Naive thymus-derived CD8-positive, alpha-beta T cell (primary cell): ENCODE data around the gene IGFL1. TPM values are rescaled to one million over a fixed set of nuclear protein-coding genes. Genes with fewer than 3 reads are reported as not detected.
"Not testable (repeated sequence)": the region's sequence is repeated elsewhere in the genome, so short reads cannot be mapped to it uniquely, and the experiment has no call there.

Experiments
- ATAC-seq, 2 donors: fragments of 150-1000 bp; cut with Tn5 transposase in 1 of 2; sonication (Bioruptor Pico), chemical (Tn5 transposase) in 1 of 2; 1 replicate in 1 of 2; 2 replicates in 1 of 2; pipeline ENCODE4 v1.10.0; 2021; ENCODE audit warnings: mild to moderate bottlenecking in 2 of 2, moderate library complexity in 2 of 2
- POLR2A ChIA-PET: fragments of 350-600 bp; sonication (Branson Sonifier 250); formaldehyde crosslinking; loops from one replicate; lab custom pipeline; 2021; ENCODE audit warnings: antibody characterized with exemption; lab: Charles Lee
- DNase-seq, 10 donors: peaks; one replicate each; pipeline versions ENCODE4 v3.0.0 to v3.0.0-alpha.2; 2020 to 2022
- H3K27ac Mint-ChIP-seq, 10 donors: one replicate each; pipeline ENCODE4 v1.8.0; 2020 to 2022; ENCODE audit warnings: mild to moderate bottlenecking in 10 of 10, mixed read lengths in 10 of 10, moderate library complexity in 4 of 10, inconsistent platforms in 1 of 10
- H3K27me3 Mint-ChIP-seq, 5 donors: one replicate each; pipeline ENCODE4 v1.8.0; 2021 to 2022; ENCODE audit warnings: mixed read lengths in 5 of 5
- H3K36me3 Mint-ChIP-seq, 3 donors: one replicate each; pipeline ENCODE4 v1.8.0; 2020 to 2022; ENCODE audit warnings: mixed read lengths in 3 of 3, mild to moderate bottlenecking in 2 of 3, inconsistent platforms in 1 of 3
- H3K4me1 Mint-ChIP-seq, 4 donors: one replicate each; pipeline ENCODE4 v1.8.0; 2021 to 2022; ENCODE audit warnings: mixed read lengths in 4 of 4
- H3K4me3 Mint-ChIP-seq, 10 donors: one replicate each; pipeline ENCODE4 v1.8.0; 2020 to 2022; ENCODE audit warnings: mild to moderate bottlenecking in 10 of 10, mixed read lengths in 10 of 10, moderate library complexity in 6 of 10, inconsistent platforms in 1 of 10
- H3K9me3 Mint-ChIP-seq, 9 donors: one replicate each; pipeline ENCODE4 v1.8.0; 2020 to 2022; ENCODE audit warnings: mixed read lengths in 9 of 9, mild to moderate bottlenecking in 3 of 9, inconsistent platforms in 1 of 9, moderate library complexity in 1 of 9
- polyA plus RNA-seq, 3 donors: library from polyadenylated mRNA; unstranded; fragments of 300-500 nt; fragmentation: Illumina TruSeq; gene quantifications; one replicate each; pipeline ENCODE4 v1.2.3, GENCODE V29; 2021
- total RNA-seq, 8 experiments: library from RNA in 2 of 8; stranded (reverse) in 2 of 8; gene quantifications; one replicate each; pipeline ENCODE4 v1.2.3 and lab custom pipeline; 2021 to 2026

The IGFL1 gene
- total and polyA plus RNA-seq, 5 experiments from 2014 or later = not detected

DNA sequence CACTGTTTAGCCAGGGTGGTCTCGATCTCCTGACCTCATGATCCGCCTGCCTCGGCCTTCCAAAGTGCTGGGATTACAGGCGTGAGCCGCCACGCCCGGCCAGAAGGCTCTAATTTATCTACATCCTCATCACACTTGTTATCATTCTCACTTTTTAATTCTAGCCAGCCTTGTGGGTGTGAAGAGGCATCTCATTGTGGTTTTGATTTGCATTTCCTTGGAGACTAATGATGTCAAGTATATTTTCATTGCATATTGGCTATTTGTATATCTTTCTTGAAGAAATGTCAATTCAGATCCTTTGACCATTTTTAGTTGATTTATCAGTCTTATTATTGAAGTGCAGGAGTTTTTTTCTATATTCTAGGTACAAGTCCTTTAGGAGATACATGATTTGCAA, 39.6 kb downstream of the IGFL1 start:
- Mint-ChIP-seq H3K27me3 (peaks cover 23 to 58% (median 53%) of the 10 kb centered on the region in 5 donors), H3K4me3 (no peak overlapping the region), H3K4me1 (peaks cover 0 to 9% (median 4%) of the 10 kb centered on the region in 4 donors), H3K9me3 (no peaks in the 10 kb centered on the region), H3K36me3 (no peaks in the 10 kb centered on the region), H3K27ac (no peak overlapping the region)
- no peak for ATAC-seq
- DNase-seq = peak in 1 of 10 donors; percentile 23
- POLR2A ChIA-PET = no interaction called here

DNA sequence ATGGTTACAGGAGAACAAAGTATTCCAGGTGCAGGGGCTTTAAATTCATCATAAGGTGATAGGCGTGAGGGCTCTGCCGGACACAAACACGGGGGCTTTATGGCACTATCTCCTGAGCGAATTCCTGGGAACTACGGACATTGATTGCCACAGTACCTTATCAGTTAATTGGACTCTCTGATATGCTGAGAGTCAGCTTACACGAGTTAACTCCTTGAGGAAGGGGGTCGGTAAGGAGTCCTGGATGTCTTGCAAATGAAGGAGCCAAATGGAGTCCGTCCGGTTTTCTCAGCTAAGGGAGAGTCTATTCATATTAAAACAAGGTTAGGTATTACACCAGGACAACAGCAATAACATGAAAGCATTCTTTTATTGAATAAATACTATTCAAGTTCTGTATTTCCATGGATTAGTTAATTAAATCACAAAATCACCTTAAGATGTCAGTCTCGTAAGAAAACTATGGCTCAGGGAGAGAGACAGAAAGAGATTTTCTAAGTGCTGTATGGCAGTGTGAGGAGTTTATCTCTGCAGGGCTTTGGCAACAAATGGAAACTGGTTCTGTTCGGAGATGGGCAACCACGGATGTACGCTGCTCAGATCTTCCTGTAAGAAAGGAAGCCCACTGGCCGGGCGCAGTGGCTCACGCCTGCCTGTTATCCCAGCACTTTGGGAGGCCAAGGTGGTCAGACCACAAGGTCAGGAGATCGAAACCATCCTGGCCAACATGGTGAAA, 41.1 kb downstream of the IGFL1 start:
- no peaks in the 10 kb centered on the region for H3K9me3 Mint-ChIP-seq
- POLR2A ChIA-PET = interaction anchor here (0.6 kb wide), 1 partner anchor 13 kb away, joined by 3 read pairs; no protein-coding TSS in a partner anchor
- H3K27me3 Mint-ChIP-seq = peaks cover 23 to 53% (median 48%) of the 10 kb centered on the region in 5 donors
- H3K27ac Mint-ChIP-seq = peak overlapping the region in 1 of 10 donors; percentile 73
- no peaks in the 10 kb centered on the region for H3K36me3 Mint-ChIP-seq
- ATAC-seq (no peak), DNase-seq (no peak)
- no peak overlapping the region for H3K4me3 Mint-ChIP-seq
- H3K4me1 Mint-ChIP-seq = peaks cover 0 to 9% (median 2%) of the 10 kb centered on the region in 4 donors

DNA sequence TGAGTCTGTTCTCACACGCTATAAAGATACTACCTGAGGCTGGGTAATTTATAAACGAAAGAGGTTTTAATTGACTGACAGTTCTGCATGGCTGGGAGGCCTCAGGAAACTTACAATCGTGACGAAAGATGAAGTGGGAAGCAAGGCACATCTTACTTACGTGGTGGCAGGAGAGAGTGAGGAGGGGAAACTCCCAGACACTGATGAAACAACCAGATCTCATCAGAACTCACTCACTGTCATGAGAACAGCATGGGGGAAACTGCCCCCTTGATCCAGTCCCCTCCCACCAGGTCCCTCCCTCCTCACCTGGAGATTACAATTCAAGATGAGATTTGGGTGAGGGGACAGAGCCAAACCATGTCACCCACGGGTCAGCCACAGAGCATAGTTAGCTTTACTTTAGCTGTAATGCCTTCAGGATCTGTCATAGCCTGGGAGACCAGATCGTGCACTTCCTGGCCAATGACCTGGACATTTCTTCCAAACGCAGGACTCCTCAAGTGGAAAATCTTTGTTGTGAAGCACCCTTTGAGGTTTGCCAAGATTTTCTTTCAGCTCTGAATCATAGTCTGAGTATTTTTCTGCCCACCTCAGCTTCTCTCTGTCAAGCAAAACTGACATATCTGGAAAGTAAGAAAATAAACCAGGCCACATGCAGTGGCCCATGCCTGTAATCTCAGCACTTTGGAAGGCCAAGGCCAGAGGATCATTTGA, 42.1 kb downstream of the IGFL1 start:
- Mint-ChIP-seq H3K27me3 (peaks cover 18 to 52% (median 40%) of the 10 kb centered on the region in 5 donors), H3K9me3 (no peaks in the 10 kb centered on the region), H3K36me3 (no peaks in the 10 kb centered on the region), H3K27ac (no peak overlapping the region), H3K4me1 (peaks cover 0 to 9% (median 2%) of the 10 kb centered on the region in 4 donors), H3K4me3 (no peak overlapping the region)
- POLR2A ChIA-PET = no interaction called here
- peak in 1 of 2 donors; percentile 16 for ATAC-seq
- DNase-seq = no peak

DNA sequence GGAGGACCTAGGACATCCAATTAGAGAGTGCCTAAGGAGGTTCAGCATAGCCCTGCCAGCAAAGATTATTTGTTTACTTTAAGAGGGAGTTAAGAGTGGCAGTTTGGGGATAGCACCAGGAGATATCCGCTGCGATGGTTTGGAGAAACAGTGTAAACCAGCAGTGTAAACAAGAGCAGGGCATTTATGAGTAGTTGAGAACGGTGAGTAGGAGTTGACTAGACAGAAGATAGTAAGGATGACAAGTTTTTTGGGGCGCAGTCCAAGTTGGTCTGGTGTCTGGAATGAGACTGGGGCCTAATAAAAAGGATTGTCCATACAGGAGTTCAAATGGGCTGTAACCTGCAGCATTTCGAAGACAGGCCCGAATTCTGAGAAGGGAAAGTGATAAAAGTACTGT, 44.4 kb downstream of the IGFL1 start:
- H3K4me3 Mint-ChIP-seq, H3K4me1 Mint-ChIP-seq, H3K9me3 Mint-ChIP-seq, POLR2A ChIA-PET, DNase-seq, H3K36me3 Mint-ChIP-seq, H3K27ac Mint-ChIP-seq, ATAC-seq: not testable (repeated sequence)
- H3K27me3 Mint-ChIP-seq = peaks cover 21 to 55% (median 39%) of the 10 kb centered on the region in 5 donors

DNA sequence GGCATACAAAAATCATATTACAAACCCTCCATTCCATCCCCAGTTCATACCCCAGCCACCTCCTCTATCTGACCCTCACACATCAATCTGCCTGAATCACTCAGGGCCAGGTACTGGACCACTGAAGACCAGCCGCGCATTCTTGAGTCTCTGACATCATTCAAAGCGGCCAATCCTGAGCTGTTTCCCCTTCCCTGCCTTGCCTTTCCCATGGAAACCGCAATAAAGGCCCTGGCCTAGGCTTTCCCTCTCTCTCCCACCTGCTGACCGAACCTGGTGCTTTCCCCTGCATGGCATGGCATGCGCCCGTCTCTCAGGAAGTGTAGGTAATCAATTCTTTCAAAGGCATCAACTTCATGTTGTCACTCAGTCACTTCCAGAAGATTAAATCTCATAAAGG, 49.6 kb downstream of the IGFL1 start:
- no peak for ATAC-seq
- no peaks in the 10 kb centered on the region for H3K36me3 Mint-ChIP-seq
- peaks cover 9 to 26% (median 22%) of the 10 kb centered on the region in 5 donors for H3K27me3 Mint-ChIP-seq
- H3K4me3 Mint-ChIP-seq = no peak overlapping the region
- peak overlapping the region in 1 of 10 donors; percentile 3 for H3K27ac Mint-ChIP-seq
- POLR2A ChIA-PET = no interaction called here
- no peaks in the 10 kb centered on the region for H3K9me3 Mint-ChIP-seq
- no peak for DNase-seq
- H3K4me1 Mint-ChIP-seq = no peaks in the 10 kb centered on the region

Other genes starting within 250 kb of the IGFL1 start
- 10 to 100 TPM; 32.5 to 38.9 TPM for gene CCDC61, start 234.3 kb upstream of the IGFL1 start, total RNA-seq
- gene CCDC61, start 234.3 kb upstream of the IGFL1 start, polyA plus RNA-seq = 10 to 100 TPM in 1 of 3 donors, 1 to 10 TPM in 2; 7.9 to 12.1 (median 8.6) TPM
- not detected for gene PGLYRP1, start 206.7 kb upstream of the IGFL1 start, total RNA-seq
- not detected for gene PGLYRP1, start 206.7 kb upstream of the IGFL1 start, polyA plus RNA-seq
- gene IGFL4, start 188.7 kb upstream of the IGFL1 start, total RNA-seq = not detected
- gene IGFL4, start 188.7 kb upstream of the IGFL1 start, polyA plus RNA-seq = not detected
- not detected for gene IGFL3, start 105.1 kb upstream of the IGFL1 start, total RNA-seq
- gene IGFL3, start 105.1 kb upstream of the IGFL1 start, polyA plus RNA-seq = not detected
- not detected for gene IGFL2, start 81.5 kb upstream of the IGFL1 start, total RNA-seq
- gene IGFL2, start 81.5 kb upstream of the IGFL1 start, polyA plus RNA-seq = not detected
- not detected for gene HIF3A, start 67.3 kb downstream of the IGFL1 start, total RNA-seq
- not detected for gene HIF3A, start 67.3 kb downstream of the IGFL1 start, polyA plus RNA-seq
- 10 to 100 TPM; 47.3 to 47.7 TPM for gene PPP5C, start 117.3 kb downstream of the IGFL1 start, total RNA-seq
- gene PPP5C, start 117.3 kb downstream of the IGFL1 start, polyA plus RNA-seq = 10 to 100 TPM; 20.8 to 35.7 (median 31.0) TPM
- not detected for gene CCDC8, start 183.8 kb downstream of the IGFL1 start, total RNA-seq
- gene CCDC8, start 183.8 kb downstream of the IGFL1 start, polyA plus RNA-seq = not detected
- gene PNMA8C, start 199.2 kb downstream of the IGFL1 start, total RNA-seq = not detected
- gene PNMA8C, start 199.2 kb downstream of the IGFL1 start, polyA plus RNA-seq = not detected
- 1 to 10 TPM; 3.0 to 3.5 TPM for gene PNMA8A, start 241.8 kb downstream of the IGFL1 start, total RNA-seq
- gene PNMA8A, start 241.8 kb downstream of the IGFL1 start, polyA plus RNA-seq = not detected